GM19099 (cell line): Measurements from ENCODE around the gene POLR3GL.

ENCODE experiments used
- POLR2A ChIP-seq: IDR thresholded peaks from 3 replicates; pipeline ENCODE4 v1.6.1; 2011; ENCODE audit warnings: low read depth; ENCODE audit not compliant: insufficient read length; ENCODE audit errors: extremely low read depth

The POLR3GL gene

GRCh38 chr1:145942405-145942804, 22.1 kb upstream of the POLR3GL start:
- TF ChIP-seq POLR2A: no peak

- TF ChIP-seq POLR2A: no peak
These were observed 21.6 kb upstream of the POLR3GL start for GRCh38 chr1:145942871-145943270.

DNA sequence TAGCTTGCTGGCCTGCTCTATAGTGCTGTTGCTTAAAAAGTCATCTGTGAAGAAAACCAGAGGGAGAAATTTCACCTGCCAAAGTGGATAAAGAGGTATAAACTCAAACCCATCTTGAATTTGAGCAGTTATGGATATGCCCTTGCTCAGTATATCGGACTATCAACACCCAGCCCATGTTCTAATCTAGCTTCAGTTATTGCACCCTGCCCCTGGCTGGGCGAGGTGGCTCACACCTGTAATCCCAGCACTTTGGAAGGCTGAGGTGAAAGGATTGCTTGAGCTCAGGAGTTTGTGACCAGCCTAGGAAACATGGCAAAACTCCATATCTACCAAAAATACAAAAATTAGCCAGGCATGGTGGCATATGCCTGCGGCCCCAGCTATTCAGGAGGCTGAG, 20.0 kb upstream of the POLR3GL start:
- no peak for TF ChIP-seq POLR2A

- no peak for TF ChIP-seq POLR2A
These were observed 18.0 kb upstream of the POLR3GL start for GRCh38 chr1:145946477-145946986.

DNA sequence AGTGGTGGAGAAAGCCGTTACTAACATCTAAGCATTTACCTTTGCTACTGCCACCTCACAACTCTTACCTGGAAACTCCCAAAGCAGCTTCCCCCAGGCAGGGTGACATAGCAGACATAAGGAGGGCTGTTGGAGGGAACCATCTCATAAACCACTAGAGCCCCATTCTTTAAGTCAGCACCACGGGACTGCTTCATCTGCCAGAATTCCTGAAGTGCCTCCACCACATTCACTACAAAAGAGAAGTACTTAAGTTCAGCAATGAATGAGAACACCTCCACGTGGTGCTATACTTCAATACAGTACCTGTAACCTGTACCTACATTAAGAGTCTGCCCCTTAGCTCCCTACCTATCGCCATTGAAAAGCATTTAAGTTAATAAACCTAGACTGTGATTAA, 16.9 kb upstream of the POLR3GL start:
- TF ChIP-seq POLR2A: no peak

DNA sequence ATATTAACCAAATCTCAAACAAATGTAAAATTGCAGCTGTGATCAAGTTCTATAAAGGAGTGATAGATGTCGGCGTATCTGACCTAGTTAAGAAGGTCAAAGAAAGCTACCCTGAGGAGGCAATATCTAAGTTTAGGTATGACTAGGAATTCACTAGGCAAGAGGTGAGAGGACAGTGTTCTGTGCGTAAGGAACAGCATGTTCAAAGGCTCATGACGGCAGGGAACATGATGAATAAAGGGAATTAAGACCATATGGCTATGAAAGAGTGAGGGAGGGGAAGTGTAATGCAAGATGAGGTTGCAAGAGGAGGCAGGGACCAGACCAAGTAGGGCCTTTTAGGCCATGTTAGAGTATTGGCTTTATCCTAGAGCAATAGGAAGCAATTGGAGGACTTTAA, 15.3 kb upstream of the POLR3GL start:
- TF ChIP-seq POLR2A: no peak

GRCh38 chr1:145951526-145951925, 13.0 kb upstream of the POLR3GL start:
- TF ChIP-seq POLR2A: no peak

DNA sequence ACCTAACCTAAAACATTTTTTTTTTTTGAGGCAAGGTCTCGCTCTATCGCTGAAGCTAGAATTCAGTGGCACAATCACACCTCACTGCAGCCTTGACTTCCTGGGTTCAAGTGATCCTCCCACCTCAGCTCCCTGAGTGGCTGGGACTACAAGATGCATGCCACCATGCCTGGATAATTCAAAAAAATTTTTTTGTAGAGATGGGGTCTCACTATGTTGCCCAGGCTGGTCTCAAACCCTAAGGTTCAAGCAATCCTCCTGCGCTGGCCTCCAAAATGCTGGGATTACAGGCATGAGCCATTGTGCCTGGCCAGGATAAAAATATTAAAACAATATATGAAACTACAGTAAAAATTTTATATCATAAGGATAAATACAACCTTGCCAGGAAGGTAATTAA, 11.6 kb upstream of the POLR3GL start:
- no peak for TF ChIP-seq POLR2A

- TF ChIP-seq POLR2A: no peak
These were observed 10.6 kb upstream of the POLR3GL start for GRCh38 chr1:145953861-145954260.

- TF ChIP-seq POLR2A: no peak
These were observed 9.1 kb upstream of the POLR3GL start for GRCh38 chr1:145955436-145955835.

DNA sequence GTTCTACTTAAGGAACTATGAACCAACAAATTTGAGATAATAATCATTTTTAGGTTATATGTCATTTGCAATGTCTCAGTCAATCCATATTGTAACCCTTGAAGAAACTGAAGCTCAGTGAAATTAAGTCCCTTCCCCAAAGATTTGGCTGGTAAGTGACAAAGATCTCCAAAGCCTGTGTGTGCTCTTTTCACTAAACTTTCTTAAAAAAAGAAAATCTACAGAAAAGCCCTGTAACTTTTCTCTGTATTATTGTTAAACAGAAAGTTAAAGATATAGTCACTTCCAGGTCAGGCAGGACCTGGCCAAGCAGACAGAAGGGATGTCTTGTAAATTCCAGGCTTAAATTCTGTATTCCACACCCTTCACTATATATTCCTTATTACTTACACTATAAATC, 8.1 kb upstream of the POLR3GL start:
- TF ChIP-seq POLR2A: no peak

- no peak for TF ChIP-seq POLR2A
These were observed 7.6 kb upstream of the POLR3GL start for GRCh38 chr1:145956781-145957442.

- TF ChIP-seq POLR2A: peak; percentile 78
These were observed 6.8 kb upstream of the POLR3GL start, which contains the start of gene LIX1L for GRCh38 chr1:145957443-145958319. TSS of gene LIX1L (minus strand) at chr1:145958017. CDS start at chr1:145957927, 90 bp downstream.

DNA sequence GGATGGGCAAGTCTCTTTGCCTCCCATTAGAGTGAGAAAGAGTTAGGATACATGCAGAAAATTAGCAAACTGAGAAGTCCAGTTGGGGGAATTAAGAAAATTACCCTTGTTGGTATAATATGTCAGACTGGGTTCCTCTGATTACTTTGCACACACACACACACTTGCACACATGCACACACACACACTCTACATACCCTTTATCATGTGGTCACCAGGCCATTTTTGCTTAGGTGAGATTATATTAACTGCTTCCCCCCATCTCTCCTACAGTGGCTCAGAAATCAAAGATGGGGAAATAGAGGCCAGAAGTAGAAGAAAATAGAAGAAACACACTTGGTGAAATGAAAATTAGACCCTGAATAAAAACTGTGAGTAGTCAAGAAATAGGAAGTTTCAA, 5.8 kb upstream of the POLR3GL start:
- no peak for TF ChIP-seq POLR2A

- no peak for TF ChIP-seq POLR2A
These were observed 5.2 kb upstream of the POLR3GL start for GRCh38 chr1:145959333-145959732.

DNA sequence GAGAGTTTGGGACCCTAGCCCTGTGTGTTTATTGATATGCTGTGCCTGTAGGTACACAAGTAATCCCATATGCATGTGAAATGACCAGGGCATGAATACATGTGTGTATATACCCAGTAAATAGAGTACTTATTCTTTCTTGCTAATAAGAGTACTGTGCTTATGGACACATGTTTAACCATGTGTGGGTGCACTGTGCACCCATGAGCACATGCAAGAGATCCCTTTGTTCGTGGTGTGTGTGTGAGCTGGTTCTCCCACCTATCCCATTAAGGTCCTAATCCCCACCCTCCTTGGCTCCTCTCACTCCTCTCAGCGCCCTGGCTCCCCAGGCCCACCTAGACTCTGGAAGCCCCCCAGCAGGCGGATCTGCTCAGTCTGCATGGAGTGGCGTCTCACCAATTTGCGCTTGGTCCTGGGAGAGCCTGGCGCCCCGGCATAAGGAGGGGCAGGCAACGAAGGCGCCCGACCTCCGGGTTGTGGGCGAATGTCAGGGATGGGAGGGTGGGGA, 4.5 kb upstream of the POLR3GL start:
- TF ChIP-seq POLR2A: no peak
